ENCODE measurements around the gene PPP2R2C. TPM values are rescaled to one million over a fixed set of nuclear protein-coding genes. Genes with fewer than 3 reads are reported as not detected.

The PPP2R2C gene
- total and polyA plus RNA-seq, 2 experiments from 2014 or later = 1.3 to 9.2 TPM

GRCh38 chr4:6288871-6289270 is 183.5 kb downstream of the PPP2R2C start:
- no peaks in the 10 kb centered on the region for H3K79me2 ChIP-seq (replicated peaks; ENCODE audit: insufficient read depth)
- Mint-ChIP-seq H3K36me3 (ENCODE audit: low read depth) (peaks cover 9% of the 10 kb centered on the region), H3K4me3 (no peak overlapping the region), H3K27ac (peak overlapping the region; percentile 70; the same call in 1 of the 2 replicates), H3K9me3 (no peaks in the 10 kb centered on the region), H3K4me1 (no peaks in the 10 kb centered on the region), H3K27me3 (ENCODE audit: insufficient read depth, low read depth, poor library complexity) (peaks cover 4% of the 10 kb centered on the region)
- H3K4me1 ChIP-seq (ENCODE audit: insufficient read depth) = no peaks in the 10 kb centered on the region
- DNase-seq (ENCODE audit: low spot score) (no peak), ATAC-seq (no peak)
- 0 out of 2 replicates have a peak, but pooled peaks cover 5% of the 10 kb centered on the region for H3K36me3 ChIP-seq (ENCODE audit: insufficient read depth)
- no peak overlapping the region for H3K27ac ChIP-seq (ENCODE audit: low read depth)
- TF ChIP-seq, protein P1, sequence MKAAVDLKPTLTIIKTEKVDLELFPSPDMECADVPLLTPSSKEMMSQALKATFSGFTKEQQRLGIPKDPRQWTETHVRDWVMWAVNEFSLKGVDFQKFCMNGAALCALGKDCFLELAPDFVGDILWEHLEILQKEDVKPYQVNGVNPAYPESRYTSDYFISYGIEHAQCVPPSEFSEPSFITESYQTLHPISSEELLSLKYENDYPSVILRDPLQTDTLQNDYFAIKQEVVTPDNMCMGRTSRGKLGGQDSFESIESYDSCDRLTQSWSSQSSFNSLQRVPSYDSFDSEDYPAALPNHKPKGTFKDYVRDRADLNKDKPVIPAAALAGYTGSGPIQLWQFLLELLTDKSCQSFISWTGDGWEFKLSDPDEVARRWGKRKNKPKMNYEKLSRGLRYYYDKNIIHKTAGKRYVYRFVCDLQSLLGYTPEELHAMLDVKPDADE (IDR thresholded peaks at IDR 0.05) = no peak
- no peak for TF ChIP-seq CREB1 (CRISPR knock-in tag; IDR thresholded peaks at IDR 0.05; ENCODE audit: low read depth)
- TF ChIP-seq, protein P2, sequence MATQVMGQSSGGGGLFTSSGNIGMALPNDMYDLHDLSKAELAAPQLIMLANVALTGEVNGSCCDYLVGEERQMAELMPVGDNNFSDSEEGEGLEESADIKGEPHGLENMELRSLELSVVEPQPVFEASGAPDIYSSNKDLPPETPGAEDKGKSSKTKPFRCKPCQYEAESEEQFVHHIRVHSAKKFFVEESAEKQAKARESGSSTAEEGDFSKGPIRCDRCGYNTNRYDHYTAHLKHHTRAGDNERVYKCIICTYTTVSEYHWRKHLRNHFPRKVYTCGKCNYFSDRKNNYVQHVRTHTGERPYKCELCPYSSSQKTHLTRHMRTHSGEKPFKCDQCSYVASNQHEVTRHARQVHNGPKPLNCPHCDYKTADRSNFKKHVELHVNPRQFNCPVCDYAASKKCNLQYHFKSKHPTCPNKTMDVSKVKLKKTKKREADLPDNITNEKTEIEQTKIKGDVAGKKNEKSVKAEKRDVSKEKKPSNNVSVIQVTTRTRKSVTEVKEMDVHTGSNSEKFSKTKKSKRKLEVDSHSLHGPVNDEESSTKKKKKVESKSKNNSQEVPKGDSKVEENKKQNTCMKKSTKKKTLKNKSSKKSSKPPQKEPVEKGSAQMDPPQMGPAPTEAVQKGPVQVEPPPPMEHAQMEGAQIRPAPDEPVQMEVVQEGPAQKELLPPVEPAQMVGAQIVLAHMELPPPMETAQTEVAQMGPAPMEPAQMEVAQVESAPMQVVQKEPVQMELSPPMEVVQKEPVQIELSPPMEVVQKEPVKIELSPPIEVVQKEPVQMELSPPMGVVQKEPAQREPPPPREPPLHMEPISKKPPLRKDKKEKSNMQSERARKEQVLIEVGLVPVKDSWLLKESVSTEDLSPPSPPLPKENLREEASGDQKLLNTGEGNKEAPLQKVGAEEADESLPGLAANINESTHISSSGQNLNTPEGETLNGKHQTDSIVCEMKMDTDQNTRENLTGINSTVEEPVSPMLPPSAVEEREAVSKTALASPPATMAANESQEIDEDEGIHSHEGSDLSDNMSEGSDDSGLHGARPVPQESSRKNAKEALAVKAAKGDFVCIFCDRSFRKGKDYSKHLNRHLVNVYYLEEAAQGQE (IDR thresholded peaks at IDR 0.05; ENCODE audit: unreplicated experiment) = no peak
- no peak for TF ChIP-seq POLR2AphosphoS5 (IDR thresholded peaks at IDR 0.05; ENCODE audit: low read depth)
- TF ChIP-seq ZNF462 (CRISPR knock-in tag; IDR thresholded peaks at IDR 0.05) = no peak
- TF ChIP-seq EZH2 (IDR thresholded peaks at IDR 0.05; ENCODE audit: low read depth, unreplicated experiment) = no peak
- no peak for TF ChIP-seq EZH2phosphoT487 (IDR thresholded peaks at IDR 0.05; ENCODE audit: unreplicated experiment)
- TF ChIP-seq ZNF331 (CRISPR knock-in tag; IDR thresholded peaks at IDR 0.05; ENCODE audit: low read depth) = no peak
- no peaks in the 10 kb centered on the region for H3K27me3 ChIP-seq (ENCODE audit: insufficient read depth)
- peaks cover 9% of the 10 kb centered on the region; the same call in 1 of the 2 replicates for H4K20me1 ChIP-seq (replicated peaks; ENCODE audit: insufficient read depth)
- no peaks in the 10 kb centered on the region for H3K9me2 ChIP-seq (ENCODE audit: insufficient read depth)
- H3K4me3 ChIP-seq = no peak overlapping the region
- H3K4me2 ChIP-seq = no peak overlapping the region
- no peak overlapping the region for H2AFZ ChIP-seq
- no peaks in the 10 kb centered on the region for H3F3A ChIP-seq (replicated peaks; ENCODE audit: low read depth)

Measured in GM23338 (cell line).